Right cardiac atrium (tissue), 5 donors: ENCODE measurements around the gene RASSF5. TPM values are rescaled to one million over a fixed set of nuclear protein-coding genes. Genes with fewer than 3 reads are reported as not detected.
A peak's percentile ranks its signal among the peaks of the same experiment; 100 is the strongest.

Source experiments
- ATAC-seq, 2 donors: fragments of 200-7000 bp; cut with Tn5 transposase; one replicate each; pipeline versions ENCODE4 v1.8.0 to v1.9.1; 2020; ENCODE audit warnings: moderate library complexity in 2 of 2, mild to moderate bottlenecking in 1 of 2
- DNase-seq, 3 donors: peaks; one replicate each; pipeline ENCODE4 v3.0.0-alpha.2; 2020
- H3K27ac ChIP-seq: one replicate; pipeline ENCODE4 v1.5.1; 2013; ENCODE audit warnings: mild to moderate bottlenecking, low read length, control low read depth, moderate library complexity
- H3K27me3 ChIP-seq: one replicate; pipeline ENCODE4 v1.6.1; 2013; ENCODE audit not compliant: control insufficient read depth, insufficient read depth
- H3K4me1 ChIP-seq: one replicate; pipeline ENCODE4 v1.6.1; 2013; ENCODE audit warnings: low read length; ENCODE audit not compliant: control insufficient read depth, insufficient read depth
- H3K4me3 ChIP-seq: one replicate; pipeline ENCODE4 v1.5.1; 2013; ENCODE audit warnings: low read length, control low read depth
- H3K9me3 ChIP-seq: one replicate; pipeline ENCODE4 v1.6.1; 2013; ENCODE audit warnings: low read length; ENCODE audit not compliant: control insufficient read depth
- WGBS: extraction: QIAGEN DNeasy Blood & Tissue Kit; methylation state at CpG from one replicate; pipeline ENCODE4 v1.1.7; 2013; 5-methylcytosine and 5-hydroxymethylcytosine counted together
- intact Hi-C, 4 donors: fragments of 100-400 bp; cut with DNase I; formaldehyde crosslinking; loops; one replicate each; pipeline versions ENCODE4 v1.11.0 to v1.14.0; 2022 to 2023
- polyA plus RNA-seq: library from polyadenylated mRNA; stranded (reverse); fragments of 200-250 nt; gene quantifications from one replicate; pipeline ENCODE4 v1.2.3, GENCODE V29; 2013
- total RNA-seq, 4 donors: library from RNA; stranded (reverse); fragmentation: NEBNext Ultra II Directional; extraction: Animal tissue kit (Norgen Biotek cat#: 25700); gene quantifications; one replicate each; pipeline ENCODE4 v1.2.1, GENCODE V29; 2021
- donor health status: healthy with polysubstance abuse.
- donor health status: DM: no; HTN: yes; CAD: no.
- donor health status: DM: no; HTN: no; CAD: no.
- donor health status: DM: no; HTN: yes; CAD: no; lungs with severe emphysema.
- donor health status: DM: yes; HTN: yes; CAD: no.

RASSF5 gene
- total and polyA plus RNA-seq, 5 donors: 9.3 to 29.0 (median 19.8) TPM

GRCh38 chr1:206514813-206515387 lies 7.6 kb downstream of the RASSF5 start:
- no peaks in the 10 kb centered on the region for H3K9me3 ChIP-seq
- H3K4me3 ChIP-seq: no peak overlapping the region
- peaks cover 3% of the 10 kb centered on the region for H3K4me1 ChIP-seq
- WGBS: 72% methylated on average over 5 of the region's 5 CpGs
- H3K27me3 ChIP-seq: no peaks in the 10 kb centered on the region
- no peak for DNase-seq
- ATAC-seq: no peak
- intact Hi-C loops: no loop called here
- no peak overlapping the region for H3K27ac ChIP-seq

GRCh38 chr1:206516728-206516990 lies 9.3 kb downstream of the RASSF5 start:
- Histone ChIP-seq H3K27ac (no peak overlapping the region), H3K27me3 (no peaks in the 10 kb centered on the region), H3K9me3 (no peaks in the 10 kb centered on the region), H3K4me1 (peaks cover 3% of the 10 kb centered on the region), H3K4me3 (no peak overlapping the region)
- DNase-seq (no peak), ATAC-seq (no peak)
- intact Hi-C loops: no loop called here
- 72% methylated on average over 5 of the region's 5 CpGs for WGBS

- intact Hi-C loops: no loop called here
- H3K27ac ChIP-seq: no peak overlapping the region
- WGBS: 75% methylated on average over 8 of the region's 8 CpGs
- no peaks in the 10 kb centered on the region for H3K27me3 ChIP-seq
- H3K4me3 ChIP-seq: no peak overlapping the region
- no peaks in the 10 kb centered on the region for H3K9me3 ChIP-seq
- peaks cover 3% of the 10 kb centered on the region for H3K4me1 ChIP-seq
- DNase-seq: no peak
- no peak for ATAC-seq
Observed at GRCh38 chr1:206517784-206518183, 10.5 kb downstream of the RASSF5 start.

GRCh38 chr1:206518206-206518605 lies 10.9 kb downstream of the RASSF5 start:
- intact Hi-C loops: no loop called here
- 72% methylated on average over 18 of the region's 18 CpGs for WGBS
- H3K27ac ChIP-seq: no peak overlapping the region
- DNase-seq: no peak
- ATAC-seq: no peak
- H3K27me3 ChIP-seq: no peaks in the 10 kb centered on the region
- H3K9me3 ChIP-seq: no peaks in the 10 kb centered on the region
- H3K4me1 ChIP-seq: peaks cover 1% of the 10 kb centered on the region
- no peak overlapping the region for H3K4me3 ChIP-seq

GRCh38 chr1:206518743-206519142 lies 11.4 kb downstream of the RASSF5 start:
- H3K27me3 ChIP-seq: no peaks in the 10 kb centered on the region
- DNase-seq (no peak), ATAC-seq (no peak)
- H3K27ac ChIP-seq: no peak overlapping the region
- 79% methylated on average over 6 of the region's 6 CpGs for WGBS
- intact Hi-C loops: no loop called here
- no peak overlapping the region for H3K4me3 ChIP-seq
- H3K9me3 ChIP-seq: no peaks in the 10 kb centered on the region
- H3K4me1 ChIP-seq: no peaks in the 10 kb centered on the region

GRCh38 chr1:206521127-206521526 lies 13.8 kb downstream of the RASSF5 start:
- ATAC-seq (no peak), DNase-seq (no peak)
- 61% methylated on average over 5 of the region's 5 CpGs for WGBS
- no peaks in the 10 kb centered on the region for H3K9me3 ChIP-seq
- H3K4me3 ChIP-seq: no peak overlapping the region
- intact Hi-C loops: no loop called here
- H3K27me3 ChIP-seq: no peaks in the 10 kb centered on the region
- no peak overlapping the region for H3K27ac ChIP-seq
- peaks cover 2% of the 10 kb centered on the region for H3K4me1 ChIP-seq

GRCh38 chr1:206521694-206522402 lies 14.5 kb downstream of the RASSF5 start:
- peak; percentile 32 to 53 for ATAC-seq

GRCh38 chr1:206524739-206525364 lies 17.5 kb downstream of the RASSF5 start:
- Histone ChIP-seq H3K4me1 (peaks cover 5% of the 10 kb centered on the region), H3K9me3 (no peaks in the 10 kb centered on the region), H3K27me3 (no peaks in the 10 kb centered on the region), H3K27ac (no peak overlapping the region), H3K4me3 (no peak overlapping the region)
- intact Hi-C loops: no loop called here
- ATAC-seq: peak in 1 of 2 donors; percentile 33
- no peak for DNase-seq
- 68% methylated on average over 5 of the region's 5 CpGs for WGBS

More at GRCh38 chr1:206521694-206522402, 14.5 kb downstream of the RASSF5 start:
- Histone ChIP-seq H3K4me1 (peaks cover 5% of the 10 kb centered on the region), H3K27ac (no peak overlapping the region), H3K27me3 (no peaks in the 10 kb centered on the region), H3K9me3 (no peaks in the 10 kb centered on the region), H3K4me3 (no peak overlapping the region)
- 53% methylated on average over 8 of the region's 8 CpGs for WGBS
- intact Hi-C loops: no loop called here
- no peak for DNase-seq

GRCh38 chr1:206526064-206526911 lies 19.0 kb downstream of the RASSF5 start:
- Histone ChIP-seq H3K4me1 (peaks cover 5% of the 10 kb centered on the region), H3K27ac (no peak overlapping the region), H3K4me3 (no peak overlapping the region), H3K27me3 (no peaks in the 10 kb centered on the region), H3K9me3 (no peaks in the 10 kb centered on the region)
- WGBS: 56% methylated on average over 6 of the region's 6 CpGs
- ATAC-seq (peak; percentile 20 to 43), DNase-seq (no peak)
- intact Hi-C loops: no loop called here

- DNase-seq (no peak), ATAC-seq (no peak)
- H3K9me3 ChIP-seq: no peaks in the 10 kb centered on the region
- peaks cover 5% of the 10 kb centered on the region for H3K4me1 ChIP-seq
- WGBS: 91% methylated on average over 7 of the region's 7 CpGs
- intact Hi-C loops: no loop called here
- H3K27me3 ChIP-seq: no peaks in the 10 kb centered on the region
- no peak overlapping the region for H3K27ac ChIP-seq
- no peak overlapping the region for H3K4me3 ChIP-seq
Observed at GRCh38 chr1:206529425-206529824, 22.1 kb downstream of the RASSF5 start.

GRCh38 chr1:206532368-206532767 lies 25.0 kb downstream of the RASSF5 start:
- Histone ChIP-seq H3K27ac (no peak overlapping the region), H3K27me3 (no peaks in the 10 kb centered on the region), H3K4me3 (no peak overlapping the region), H3K4me1 (no peaks in the 10 kb centered on the region), H3K9me3 (no peaks in the 10 kb centered on the region)
- 88% methylated on average over 7 of the region's 7 CpGs for WGBS
- ATAC-seq (no peak), DNase-seq (no peak)
- intact Hi-C loops: no loop called here
